ENCODE measurements around the gene PTPRZ1. TPM values are rescaled to one million over a fixed set of nuclear protein-coding genes. Genes with fewer than 3 reads are reported as not detected.

Gene PTPRZ1
- total and polyA plus RNA-seq, 2 of the 13 experiments (the other 11 are each of a cell fraction or from before 2014, with no cell fraction given): not detected

- no peak overlapping the region for H3K4me3 ChIP-seq (replicated peaks in 1 of 3; ENCODE audit: insufficient read depth in 1 of 3, low read depth in 2 of 3, low read length in 3 of 3)
- no peaks in the 10 kb centered on the region for H3K9me3 ChIP-seq (ENCODE audit: low read length)
- H3K79me2 ChIP-seq (ENCODE audit: insufficient read depth, low read length): no peaks in the 10 kb centered on the region
- no TSS peak for BruUV-seq (replicated peaks)
- no peaks in the 10 kb centered on the region for H3K27me3 ChIP-seq (ENCODE audit: control insufficient read depth in 1 of 2, insufficient read depth in 2 of 2, low read length in 2 of 2)
- TF ChIP-seq ZBTB21 (CRISPR knock-in tag; IDR thresholded peaks at IDR 0.05) (no peak), PCBP2 (optimal IDR thresholded peaks at IDR 0.05; ENCODE audit: low read depth, low read length, poor library complexity, severe bottlenecking) (no peak), ZNF577 (CRISPR knock-in tag; IDR thresholded peaks at IDR 0.05; ENCODE audit: borderline replicate concordance, low read depth) (no peak), ZNF12 (CRISPR knock-in tag; IDR thresholded peaks at IDR 0.05) (no peak), CAMTA2 (CRISPR knock-in tag; IDR thresholded peaks at IDR 0.05; ENCODE audit: borderline replicate concordance) (no peak), U2AF1 (optimal IDR thresholded peaks at IDR 0.05; ENCODE audit: low read depth, low read length) (no peak), HOXD1 (CRISPR knock-in tag; IDR thresholded peaks at IDR 0.05) (no peak), RERE (CRISPR knock-in tag; IDR thresholded peaks at IDR 0.05; ENCODE audit: low read depth) (no peak), ADNP (CRISPR knock-in tag; IDR thresholded peaks at IDR 0.05) (no peak), ZNF510 (CRISPR knock-in tag; IDR thresholded peaks at IDR 0.05; ENCODE audit: low read depth) (no peak), SNAPC5 (CRISPR knock-in tag; IDR thresholded peaks at IDR 0.05; ENCODE audit: borderline replicate concordance) (no peak), NFIC (IDR thresholded peaks at IDR 0.05; ENCODE audit: low read length) (no peak), ATAD3A (CRISPR knock-in tag; IDR thresholded peaks at IDR 0.05) (no peak), ZBTB20 (CRISPR knock-in tag; IDR thresholded peaks at IDR 0.05; ENCODE audit: borderline replicate concordance, low read depth) (no peak), ZNF496 (CRISPR knock-in tag; IDR thresholded peaks at IDR 0.05; ENCODE audit: insufficient replicate concordance) (no peak), GLMP (CRISPR knock-in tag; IDR thresholded peaks at IDR 0.05; ENCODE audit: borderline replicate concordance) (no peak), FOSL2 (CRISPR knock-in tag; IDR thresholded peaks at IDR 0.05) (no peak)
- no peak overlapping the region for H2AFZ ChIP-seq (ENCODE audit: low read length)
- no peaks in the 10 kb centered on the region for H3K4me1 ChIP-seq (ENCODE audit: insufficient read depth, low read length)
- no peak for ATAC-seq
- ChIA-PET CTCF (ENCODE audit: low intra/inter-chr PET ratio, low total read pairs) (no interaction called here), POLR2A (no interaction called here)
- H4K20me1 ChIP-seq (ENCODE audit: insufficient read depth, low read length): no peaks in the 10 kb centered on the region
- intact Hi-C loops (cut with micrococcal nuclease; ENCODE audit: unreplicated experiment): no loop called here
- no peak for FAIRE-seq
- 89% methylated on average over 6 of the region's 6 CpGs for WGBS (ENCODE audit: low lambda C conversion rate)
- H3K36me3 ChIP-seq (replicated peaks in 1 of 2; ENCODE audit: control insufficient read depth in 1 of 2, insufficient read depth in 2 of 2, low read length in 2 of 2): peaks cover 0 to 3% of the 10 kb centered on the region in 2 experiments; a peak in 1 of 5 replicates
- no peak overlapping the region for H3K9ac ChIP-seq (ENCODE audit: insufficient read depth, low read depth, low read length)
- no peak for DNase-seq (ENCODE audit: low spot score)
- H3K27ac ChIP-seq (ENCODE audit: extremely low read length, insufficient read depth, low read length): no peak overlapping the region
- no peak overlapping the region for H3K4me2 ChIP-seq (ENCODE audit: low read depth, low read length)
- in situ Hi-C loops (cut with HindIII; ENCODE audit: extremely low pct_ligation_motif_present, low pct_unique_long_range_greater_than_20kb): no loop called here
These were observed 200.1 kb downstream of the PTPRZ1 start for GRCh38 chr7:122072924-122073599.
